HepG2 (cell line): ENCODE measurements around the gene GLB1L. TPM values are rescaled to one million over a fixed set of nuclear protein-coding genes. Genes with fewer than 3 reads are reported as not detected.

Experiments used
- ATAC-seq: fragments of 200-7000 bp; cut with Tn5 transposase; 3 replicates; pipeline ENCODE4 v1.9.1; 2020; ENCODE audit warnings: mild to moderate bottlenecking, moderate library complexity
- BruUV-seq: library from RNA; stranded (reverse); fragments of 400-500 nt; replicated peaks from 2 replicates; lab custom pipeline; 2021; lab: Mats Ljungman, UMichigan
- CTCF ChIA-PET: fragments of 300-600 bp; formaldehyde crosslinking; extraction: SDS; loops from one replicate; lab custom pipeline; 2021; ENCODE audit warnings: low total read pairs, inconsistent platforms, low intra/inter-chr PET ratio; lab: Yijun Ruan, JAX
- POLR2A ChIA-PET: fragments of 350-600 bp; sonication (Branson Sonifier 250); formaldehyde crosslinking; loops from one replicate; lab custom pipeline; 2020; ENCODE audit warnings: antibody characterized with exemption, inconsistent platforms; lab: Yijun Ruan, JAX
- DNase-seq: peaks from one replicate; pipeline ENCODE4 v3.0.0-alpha.2; 2015; ENCODE audit warnings: low spot score
- FAIRE-seq: peaks from 3 replicates; lab custom pipeline; 2011; peaks lifted over from hg19 to GRCh38; lab: Jason Lieb, UNC
- H2AFZ ChIP-seq: one replicate; pipeline ENCODE4 v1.6.1; 2011; ENCODE audit warnings: low read length, inconsistent platforms
- H3K27ac ChIP-seq: fragments of 300-600 bp; 3 replicates; pipeline ENCODE4 v1.8.0; 2011; ENCODE audit warnings: mixed run types, mild to moderate bottlenecking, mixed read lengths, low read length, inconsistent platforms; ENCODE audit not compliant: insufficient read depth; ENCODE audit errors: extremely low read length
- H3K27me3 ChIP-seq, 2 experiments: fragments of 200-600 bp in 1 of 2; 2 replicates in 1 of 2; 3 replicates in 1 of 2; pipeline versions ENCODE4 v1.6.0 to v1.8.0; 2011; ENCODE audit warnings: low read length in 2 of 2, mild to moderate bottlenecking in 2 of 2, moderate library complexity in 2 of 2, inconsistent platforms in 1 of 2; ENCODE audit not compliant: insufficient read depth in 2 of 2, control insufficient read depth in 1 of 2
- H3K36me3 ChIP-seq, 2 experiments: fragments of 200-600 bp in 1 of 2; replicated peaks in 1 of 2; 2 replicates in 1 of 2; 3 replicates in 1 of 2; pipeline versions ENCODE4 v1.5.1 to v1.8.0; 2011; ENCODE audit warnings: low read length in 2 of 2, inconsistent platforms in 1 of 2; ENCODE audit not compliant: insufficient read depth in 2 of 2, control insufficient read depth in 1 of 2
- H3K4me1 ChIP-seq: 2 replicates; pipeline ENCODE4 v1.5.1; 2012; ENCODE audit warnings: low read length, inconsistent platforms; ENCODE audit not compliant: insufficient read depth
- H3K4me2 ChIP-seq: 2 replicates; pipeline ENCODE4 v1.6.0; 2011; ENCODE audit warnings: low read depth, low read length, inconsistent platforms
- H3K4me3 ChIP-seq, 3 experiments: fragments of 200-600 bp in 1 of 3; sonication (generic), shearing (Covaris generic) in 1 of 3; replicated peaks in 1 of 3; 2 replicates each; pipeline ENCODE4 v1.5.1; 2011 to 2016; ENCODE audit warnings: low read length in 3 of 3, inconsistent platforms in 2 of 3, low read depth in 2 of 3, mild to moderate bottlenecking in 2 of 3, control low read depth in 1 of 3, mixed read lengths in 1 of 3; ENCODE audit not compliant: insufficient read depth in 1 of 3
- H3K79me2 ChIP-seq: one replicate; pipeline ENCODE4 v1.6.1; 2011; ENCODE audit warnings: low read length, inconsistent platforms; ENCODE audit not compliant: insufficient read depth
- H3K9ac ChIP-seq: 2 replicates; pipeline ENCODE4 v1.6.0; 2011; ENCODE audit warnings: mild to moderate bottlenecking, low read depth, low read length, inconsistent platforms; ENCODE audit not compliant: insufficient read depth
- H3K9me3 ChIP-seq: 2 replicates; pipeline ENCODE4 v1.5.1; 2012; ENCODE audit warnings: mild to moderate bottlenecking, low read length
- H4K20me1 ChIP-seq: 2 replicates; pipeline ENCODE4 v1.6.0; 2011; ENCODE audit warnings: inconsistent platforms, mild to moderate bottlenecking, low read length, moderate library complexity; ENCODE audit not compliant: insufficient read depth
- AGO1 ChIP-seq: fragments of 200-400 bp; formaldehyde crosslinking; IDR thresholded peaks from 2 replicates; pipeline ENCODE4 v1.6.1; 2017; ENCODE audit warnings: mild to moderate bottlenecking, low read depth, low read length, moderate library complexity; ENCODE audit not compliant: poor library complexity, severe bottlenecking
- AGO2 ChIP-seq: fragments of 200-400 bp; formaldehyde crosslinking; optimal IDR thresholded peaks from 2 replicates; pipeline ENCODE3; 2017; ENCODE audit warnings: mild to moderate bottlenecking, low read depth, low read length, moderate library complexity
- ATF7-NPFF ChIP-seq: sonication (generic); formaldehyde crosslinking; IDR thresholded peaks from 2 replicates; pipeline ENCODE4 v1.8.1; 2023; ENCODE audit warnings: mild to moderate bottlenecking, low read depth, missing genetic modification reagents, moderate library complexity
- KLF15 ChIP-seq: sonication (generic); formaldehyde crosslinking; IDR thresholded peaks from 2 replicates; pipeline ENCODE4 v1.8.1; 2023; ENCODE audit warnings: borderline replicate concordance, mild to moderate bottlenecking, inconsistent platforms, missing genetic modification reagents, mixed read lengths
- MATR3 ChIP-seq: sonication (generic); formaldehyde crosslinking; IDR thresholded peaks from 2 replicates; pipeline ENCODE4 v1.4.0; 2020; ENCODE audit warnings: missing genetic modification reagents
- NCOA2 ChIP-seq: sonication (generic); formaldehyde crosslinking; IDR thresholded peaks from 2 replicates; pipeline ENCODE4 v1.8.0; 2022; ENCODE audit warnings: inconsistent platforms
- NFKB2 ChIP-seq: sonication (generic); formaldehyde crosslinking; IDR thresholded peaks from 2 replicates; pipeline ENCODE4 v1.4.0; 2020; ENCODE audit warnings: missing genetic modification reagents, borderline replicate concordance
- NR2C2 ChIP-seq: sonication (generic); formaldehyde crosslinking; IDR thresholded peaks from 2 replicates; pipeline ENCODE4 v1.4.0; 2020; ENCODE audit warnings: missing genetic modification reagents, mild to moderate bottlenecking, moderate library complexity, borderline replicate concordance
- NR2F1 ChIP-seq, 2 experiments: fragments of 450-650 bp in 1 of 2; formaldehyde crosslinking in 1 of 2; IDR thresholded peaks; 2 replicates each; pipeline versions ENCODE4 v1.5.0 to v1.6.1; 2016 to 2020; ENCODE audit warnings: mild to moderate bottlenecking in 1 of 2, missing compliant biosample characterization in 1 of 2, missing genetic modification reagents in 1 of 2, moderate library complexity in 1 of 2
- RBM22 ChIP-seq: fragments of 200-400 bp; formaldehyde crosslinking; optimal IDR thresholded peaks from 2 replicates; pipeline ENCODE3; 2017; ENCODE audit warnings: mild to moderate bottlenecking, low read length, moderate library complexity
- TBX3 ChIP-seq: fragments of 450-650 bp; IDR thresholded peaks from 2 replicates; pipeline ENCODE4 v1.6.1; 2017; ENCODE audit warnings: antibody characterized with exemption, mild to moderate bottlenecking, inconsistent platforms, borderline replicate concordance
- USF2 ChIP-seq, 2 experiments: sonication (generic) in 1 of 2; formaldehyde crosslinking in 1 of 2; IDR thresholded peaks; 2 replicates each; pipeline versions ENCODE4 v1.5.1 to v1.6.1; 2011 to 2020; ENCODE audit warnings: borderline replicate concordance in 1 of 2, low read depth in 1 of 2, low read length in 1 of 2, mild to moderate bottlenecking in 1 of 2, missing genetic modification reagents in 1 of 2, moderate library complexity in 1 of 2
- ZBTB21 ChIP-seq: sonication (generic); formaldehyde crosslinking; IDR thresholded peaks from 2 replicates; pipeline ENCODE4 v1.4.0; 2020; ENCODE audit warnings: missing genetic modification reagents
- ZBTB33 ChIP-seq: sonication (generic); formaldehyde crosslinking; IDR thresholded peaks from 2 replicates; pipeline ENCODE4 v1.4.0; 2020; ENCODE audit warnings: missing genetic modification reagents
- ZNF607 ChIP-seq: sonication (generic); formaldehyde crosslinking; IDR thresholded peaks from 2 replicates; pipeline ENCODE4 v1.5.1; 2020; ENCODE audit warnings: missing genetic modification reagents, mild to moderate bottlenecking, borderline replicate concordance
- ZNF768 ChIP-seq: sonication (generic); formaldehyde crosslinking; IDR thresholded peaks from 2 replicates; pipeline ENCODE4 v1.4.0; 2020; ENCODE audit warnings: missing genetic modification reagents
- WGBS: methylation state at CpG from one replicate; pipeline ENCODE4 v1.1.6; 2017; ENCODE audit warnings: low lambda C conversion rate; 5-methylcytosine and 5-hydroxymethylcytosine counted together
- in situ Hi-C: cut with HindIII; loops from 2 replicates; pipeline ENCODE4 v1.10.0; 2017; ENCODE audit warnings: low pct_unique_long_range_greater_than_20kb; ENCODE audit not compliant: extremely low pct_ligation_motif_present
- intact Hi-C: fragments of 100-400 bp; cut with micrococcal nuclease; formaldehyde crosslinking; loops from one replicate; pipeline ENCODE4 v1.10.0; 2022; ENCODE audit not compliant: unreplicated experiment
- polyA plus RNA-seq, 8 experiments: library from polyadenylated mRNA; depleted of rRNA in 3 of 8; stranded (reverse) in 7 of 8; unstranded in 1 of 8; fragments of >200 nt; fragmentation: Illumina TruSeq in 4 of 8; extraction: Trizol in 4 of 8; gene quantifications; 2 replicates each; pipeline versions ENCODE4 v1.2.1 to v1.2.3, GENCODE V29; 2011 to 2016; ENCODE audit warnings: low read depth in 4 of 8, missing spikeins in 1 of 8, mixed read lengths in 1 of 8; ENCODE audit not compliant: insufficient read depth in 1 of 8
- total RNA-seq, 5 experiments: library from RNA; depleted of rRNA; stranded (reverse); fragments of >200 nt; fragmentation: Illumina TruSeq; extraction: Trizol; gene quantifications; 2 replicates each; pipeline ENCODE4 v1.2.3, GENCODE V29; 2016; ENCODE audit warnings: low read depth in 1 of 5
- TF ChIP-seq, protein P1 (sequence below): sonication (generic); formaldehyde crosslinking; IDR thresholded peaks from 2 replicates; pipeline ENCODE4 v1.8.0; 2022; ENCODE audit warnings: missing genetic modification reagents, mild to moderate bottlenecking, borderline replicate concordance

GLB1L gene
- total and polyA plus RNA-seq, 2 of the 13 experiments (the other 11 are each of a cell fraction or from before 2014, with no cell fraction given): 6.8 to 7.3 TPM

GRCh38 chr2:219215871-219216534, 29.2 kb downstream of the GLB1L start:
- Histone ChIP-seq H3K27me3 (no peaks in the 10 kb centered on the region), H3K4me3 (no peak overlapping the region), H3K9me3 (no peaks in the 10 kb centered on the region), H3K4me1 (peaks cover 49% of the 10 kb centered on the region), H2AFZ (no peak overlapping the region), H3K79me2 (peaks cover 11% of the 10 kb centered on the region), H4K20me1 (no peaks in the 10 kb centered on the region), H3K36me3 (peaks cover 39 to 57% of the 10 kb centered on the region in 2 experiments), H3K4me2 (peak overlapping the region; percentile 99), H3K27ac (no peak overlapping the region), H3K9ac (no peak overlapping the region)
- FAIRE-seq: no peak
- intact Hi-C loops: no loop called here
- in situ Hi-C loops: no loop called here
- CTCF ChIA-PET: no interaction called here
- 96% methylated on average over 27 of the region's 27 CpGs for WGBS
- no peak for DNase-seq
- BruUV-seq: no TSS peak
- POLR2A ChIA-PET: interaction anchor here (1.0 to 6.2 kb wide), 7 partner anchors 8 to 79 kb away, joined by 3 to 196 read pairs (median 15); partner anchors contain the start of genes CNPPD1, GLB1L, STK16 and ZFAND2B
- ATAC-seq: no peak
- TF ChIP-seq, protein P1, sequence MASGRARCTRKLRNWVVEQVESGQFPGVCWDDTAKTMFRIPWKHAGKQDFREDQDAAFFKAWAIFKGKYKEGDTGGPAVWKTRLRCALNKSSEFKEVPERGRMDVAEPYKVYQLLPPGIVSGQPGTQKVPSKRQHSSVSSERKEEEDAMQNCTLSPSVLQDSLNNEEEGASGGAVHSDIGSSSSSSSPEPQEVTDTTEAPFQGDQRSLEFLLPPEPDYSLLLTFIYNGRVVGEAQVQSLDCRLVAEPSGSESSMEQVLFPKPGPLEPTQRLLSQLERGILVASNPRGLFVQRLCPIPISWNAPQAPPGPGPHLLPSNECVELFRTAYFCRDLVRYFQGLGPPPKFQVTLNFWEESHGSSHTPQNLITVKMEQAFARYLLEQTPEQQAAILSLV: peak; percentile 40; the same call in 1 of the 2 replicates
- TF ChIP-seq KLF15 (CRISPR knock-in tag): no peak
- 0 out of 2 replicates have a peak, but pooled peaks have one; percentile 0 for TF ChIP-seq NR2C2 (CRISPR knock-in tag)
- no peak for TF ChIP-seq NR2F1 (CRISPR knock-in tag; IDR thresholded peaks at IDR 0.05)
- TF ChIP-seq USF2 (IDR thresholded peaks at IDR 0.05; ENCODE audit: low read depth, low read length): no peak
- TF ChIP-seq USF2 (CRISPR knock-in tag; IDR thresholded peaks at IDR 0.05; ENCODE audit: borderline replicate concordance): no peak
- TF ChIP-seq AGO1: peak; percentile 32
- TF ChIP-seq ZNF607 (CRISPR knock-in tag): no peak
- TF ChIP-seq NCOA2 (CRISPR knock-in tag): no peak
- no peak for TF ChIP-seq TBX3
- TF ChIP-seq MATR3 (CRISPR knock-in tag): no peak
- no peak for TF ChIP-seq ZBTB21 (CRISPR knock-in tag)
- TF ChIP-seq NFKB2: no peak
- no peak for TF ChIP-seq ATF7-NPFF (CRISPR knock-in tag)
- peak; percentile 42; the same call in 1 of the 2 replicates for TF ChIP-seq ZNF768 (CRISPR knock-in tag)
- TF ChIP-seq ZBTB33 (CRISPR knock-in tag): peak; percentile 53; the same call in 1 of the 2 replicates
- TF ChIP-seq RBM22: no peak
- peak; percentile 66 for TF ChIP-seq AGO2
